Inferior parietal cortex (tissue), 1 donor: ENCODE results near the gene POLG2.

Experiments used
- DNase-seq: peaks from one replicate; pipeline ENCODE4 v3.0.0-alpha.2; 2016; ENCODE audit errors: extremely low spot score

Gene POLG2

GRCh38 chr17:64496786-64497564 lies at the start of gene POLG2:
Gene POLG2 (minus strand): TSS chr17:64497054. CDS start chr17:64496968, 86 bp downstream.
- DNase-seq = peak; percentile 96

DNA sequence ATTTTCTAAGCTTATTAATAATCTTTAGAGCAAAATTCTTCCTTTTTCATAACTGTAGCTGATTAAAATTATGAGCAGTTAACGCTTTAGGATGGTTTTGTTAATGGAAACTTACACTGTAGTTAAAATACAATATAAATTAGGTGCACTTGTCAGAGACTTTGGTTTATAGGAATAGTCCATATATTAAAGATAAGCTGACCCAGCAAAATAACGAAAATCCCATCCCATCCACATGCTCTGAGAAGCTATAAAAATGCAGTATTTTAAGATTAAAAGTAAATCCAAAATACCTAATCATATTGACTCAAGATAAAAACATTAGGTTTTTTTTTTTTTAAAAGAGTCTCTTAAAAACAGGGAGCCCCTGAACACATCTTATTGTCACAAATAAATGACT lies 47.9 kb upstream of the POLG2 start:
- no peak for DNase-seq

DNA sequence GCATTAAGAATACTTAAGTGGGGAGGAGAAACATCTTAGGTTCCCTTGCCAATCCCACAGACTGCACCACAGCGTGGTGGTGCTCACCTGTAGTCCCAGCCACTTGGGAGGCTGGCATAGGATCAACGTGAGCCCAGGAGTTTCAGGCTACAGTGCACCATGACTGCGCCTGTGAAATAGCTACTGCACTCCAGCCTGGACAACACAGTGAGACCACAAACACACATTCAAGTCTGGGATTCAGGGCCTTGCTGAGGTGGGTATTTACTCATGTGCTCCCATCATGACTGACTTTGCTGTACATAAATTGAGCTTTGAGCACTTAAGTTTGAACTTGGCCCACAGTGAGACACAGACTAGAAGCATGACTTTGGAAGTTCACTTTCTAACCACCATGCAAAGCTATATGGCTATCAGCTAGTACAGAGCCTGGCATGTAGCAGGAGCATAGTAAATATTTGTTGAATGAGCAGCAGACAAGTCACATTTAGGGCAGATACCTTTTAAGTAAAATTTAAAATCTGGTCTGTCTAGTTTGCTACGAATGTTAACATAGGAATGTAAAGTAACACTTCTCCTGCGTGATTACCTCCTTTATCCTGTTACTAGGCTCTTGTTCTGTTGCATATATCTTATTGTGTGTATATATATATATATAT lies 43.4 kb upstream of the POLG2 start:
- DNase-seq = no peak

DNA sequence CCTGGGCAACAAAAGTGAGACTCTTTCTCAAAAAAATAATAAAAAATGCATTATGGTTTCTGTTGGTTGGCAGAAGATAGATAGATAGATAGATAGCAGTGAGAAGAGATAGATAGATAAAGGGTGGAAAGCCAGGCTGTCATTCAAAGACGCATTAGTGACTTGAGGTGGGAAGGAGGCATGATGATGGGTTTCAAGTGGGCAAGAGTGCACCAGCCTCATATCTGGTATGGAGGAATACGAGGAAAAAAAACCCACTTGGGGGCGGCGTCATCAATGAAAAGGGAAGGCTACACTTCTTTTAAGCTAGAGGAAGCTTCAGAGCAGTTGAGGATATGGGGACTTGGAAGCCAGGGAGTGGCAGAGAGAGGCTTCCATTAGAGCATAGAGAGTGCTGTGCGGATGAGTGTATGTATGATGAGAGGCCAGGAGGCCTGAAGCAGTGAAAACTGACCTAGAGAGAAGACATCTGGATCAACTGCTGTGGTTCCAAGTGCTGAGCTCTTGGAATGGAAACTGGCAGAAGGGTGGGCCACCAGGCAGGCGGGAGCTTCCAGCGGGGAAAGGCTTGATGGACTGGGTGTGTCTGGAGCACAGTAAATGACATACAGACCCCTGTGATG lies 41.8 kb upstream of the POLG2 start:
- DNase-seq = no peak

DNA sequence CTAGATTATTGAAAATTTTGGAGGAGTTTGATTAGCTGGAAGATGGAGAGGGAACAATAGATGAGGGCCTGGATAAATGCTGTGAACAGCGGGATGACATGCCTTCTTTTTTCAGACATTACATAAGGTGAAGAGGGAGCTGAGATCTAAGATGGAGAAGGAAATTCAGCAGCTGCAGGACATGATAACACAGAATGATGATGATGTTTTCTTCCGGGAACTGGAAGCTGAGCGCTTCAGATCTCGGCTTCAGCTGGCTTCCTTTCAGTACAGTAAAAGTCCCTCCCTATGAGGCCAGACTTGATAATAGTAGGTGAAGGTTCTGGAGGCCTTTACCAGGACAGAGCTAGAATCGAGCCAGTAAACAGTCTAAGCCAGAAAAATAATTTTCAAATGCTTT lies 40.6 kb upstream of the POLG2 start:
- DNase-seq = no peak

DNA sequence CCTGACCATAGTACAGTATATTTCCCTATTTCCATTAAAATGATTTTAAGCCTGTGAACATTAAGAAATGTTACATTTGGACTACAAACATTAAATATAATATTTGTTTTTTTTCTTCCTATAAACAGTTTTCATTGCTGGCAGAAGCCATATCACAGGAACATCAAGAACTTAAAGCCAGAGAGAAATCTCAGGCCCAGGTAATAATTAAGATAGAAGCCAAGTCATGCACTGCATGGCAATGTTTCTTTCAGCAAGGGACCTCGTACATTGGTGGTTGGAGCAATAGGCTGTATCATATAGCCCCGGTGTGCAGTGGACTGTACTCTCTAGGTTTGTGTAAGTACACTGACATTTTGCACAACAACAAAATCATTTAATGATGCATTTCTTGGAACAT lies 40.1 kb upstream of the POLG2 start:
- DNase-seq = no peak

DNA sequence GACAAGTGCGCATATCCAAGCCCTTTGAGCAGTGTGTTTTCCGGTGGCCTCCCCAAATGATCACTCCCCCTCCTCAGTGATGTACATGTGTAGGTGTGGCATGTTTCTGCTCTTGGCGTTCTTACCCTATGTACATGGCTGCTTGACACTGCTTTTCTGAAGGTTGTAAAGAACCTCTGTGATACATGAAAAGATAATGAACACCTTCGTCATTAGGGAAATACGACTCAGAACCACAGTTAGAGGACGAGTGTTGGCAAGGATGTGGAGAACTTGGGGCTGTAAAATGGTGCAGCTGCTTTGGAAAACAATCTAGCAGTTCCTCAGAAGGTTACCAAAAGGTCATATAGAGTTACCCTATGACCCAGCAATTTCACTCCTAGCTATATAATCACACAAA lies 38.5 kb upstream of the POLG2 start:
- no peak for DNase-seq

DNA sequence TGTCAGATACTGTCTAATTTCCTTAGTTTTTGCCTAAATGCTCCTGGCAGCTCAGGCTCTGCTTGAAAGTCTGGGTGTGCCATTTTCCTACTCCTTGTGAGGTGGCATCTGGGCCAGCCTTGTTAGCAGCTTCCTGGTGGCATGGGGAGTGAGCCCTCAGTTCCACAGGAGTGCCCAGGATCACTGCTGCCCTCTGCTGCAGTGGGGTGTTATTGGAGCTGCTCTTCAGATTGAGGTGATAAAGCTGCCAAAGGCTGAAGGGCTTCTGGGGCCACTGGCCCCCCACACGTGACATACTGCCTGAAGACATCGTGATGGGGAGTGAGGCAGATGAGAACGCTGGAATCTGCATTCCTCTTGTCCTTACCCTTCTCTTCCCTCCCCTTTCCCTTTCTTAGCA lies 37.3 kb upstream of the POLG2 start:
- no peak for DNase-seq

- no peak for DNase-seq
These were observed 36.9 kb upstream of the POLG2 start for GRCh38 chr17:64533784-64534183.

- no peak for DNase-seq
These were observed 35.6 kb upstream of the POLG2 start for GRCh38 chr17:64532409-64532808.

- no peak for DNase-seq
These were observed 35.1 kb upstream of the POLG2 start for GRCh38 chr17:64531955-64532371.

- DNase-seq = no peak
These were observed 32.4 kb upstream of the POLG2 start for GRCh38 chr17:64529221-64529620.

DNA sequence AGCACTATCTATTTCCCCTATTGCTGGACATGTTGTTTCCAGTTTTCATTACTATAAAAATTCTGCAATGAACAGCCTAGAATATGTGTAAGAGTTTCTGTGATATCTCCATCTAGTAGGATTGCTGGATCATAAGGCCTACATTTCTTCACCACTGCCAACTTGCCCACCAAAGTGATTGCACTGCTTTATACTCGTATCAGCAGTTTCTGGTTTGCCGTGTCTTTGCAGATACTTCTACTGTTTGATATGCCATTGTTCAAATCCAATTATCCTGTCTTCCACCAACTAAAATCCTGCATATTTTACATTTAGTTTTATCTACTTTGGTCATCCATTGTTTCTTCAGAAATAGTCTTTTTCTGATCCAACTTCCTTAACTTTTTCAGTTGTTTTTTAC lies 31.1 kb upstream of the POLG2 start:
- DNase-seq = no peak

DNA sequence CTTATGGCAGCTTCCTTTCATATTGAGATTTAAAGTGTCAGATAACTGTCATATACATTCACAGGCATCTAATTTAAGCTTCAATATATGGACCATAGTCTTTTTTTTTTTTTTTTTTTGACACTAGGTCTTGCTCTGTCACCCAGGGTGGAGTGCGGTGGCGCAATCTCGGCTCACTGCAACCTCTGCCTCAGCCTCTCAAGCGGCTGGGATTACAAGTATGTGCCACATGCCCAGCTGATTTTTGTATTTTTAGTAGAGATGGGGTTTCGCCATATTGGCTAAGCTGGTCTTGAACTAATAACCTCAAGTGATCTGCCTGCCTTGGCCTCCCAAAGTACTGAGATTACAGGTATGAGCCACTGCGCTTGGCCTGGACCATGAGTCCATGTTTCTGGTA lies 23.5 kb upstream of the POLG2 start:
- no peak for DNase-seq

GRCh38 chr17:64519601-64520000 lies 22.7 kb upstream of the POLG2 start:
- no peak for DNase-seq

DNA sequence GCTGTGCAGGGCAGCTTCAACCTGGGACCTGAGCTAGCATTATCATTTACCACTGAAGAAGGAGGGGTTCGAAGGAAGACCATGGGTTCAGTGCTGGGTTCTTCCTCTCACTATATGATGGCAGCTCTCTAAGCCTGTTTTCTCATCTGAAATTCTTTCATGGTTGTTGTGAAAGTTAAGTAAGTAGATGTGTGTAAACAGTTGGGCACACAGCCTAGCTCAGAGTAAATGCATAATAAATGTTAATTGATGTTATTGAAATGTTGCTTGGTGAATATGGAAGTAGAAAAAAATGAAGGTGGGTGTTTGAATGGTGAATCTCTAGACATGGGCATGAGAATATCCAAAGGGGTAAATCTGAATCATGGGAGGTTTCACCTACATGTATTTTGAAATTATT lies 19.0 kb upstream of the POLG2 start:
- no peak for DNase-seq

GRCh38 chr17:64515419-64515818 lies 18.6 kb upstream of the POLG2 start:
- no peak for DNase-seq

- no peak for DNase-seq
These were observed 12.3 kb upstream of the POLG2 start for GRCh38 chr17:64509179-64509578.

DNA sequence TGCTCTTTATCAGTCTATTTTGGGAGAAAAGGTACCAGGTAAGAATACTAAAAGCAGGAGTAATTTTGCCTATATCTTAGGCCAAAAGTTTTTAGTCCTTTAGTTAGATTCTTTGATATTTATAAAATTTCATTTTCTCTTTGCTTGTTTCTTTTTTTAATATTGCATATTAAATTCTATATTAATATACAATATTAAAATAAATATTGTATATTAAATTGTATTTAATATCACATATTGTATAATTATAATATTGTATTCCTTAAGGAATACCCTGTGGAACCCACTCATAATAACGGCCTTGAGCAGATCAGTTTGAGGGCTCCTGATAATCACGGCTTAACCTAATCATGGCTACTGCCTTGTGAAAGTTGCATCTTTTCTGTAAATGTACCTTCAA lies 11.8 kb upstream of the POLG2 start:
- no peak for DNase-seq

- peak; percentile 72 for DNase-seq
These were observed 10.5 kb upstream of the POLG2 start for GRCh38 chr17:64507413-64507782.

DNA sequence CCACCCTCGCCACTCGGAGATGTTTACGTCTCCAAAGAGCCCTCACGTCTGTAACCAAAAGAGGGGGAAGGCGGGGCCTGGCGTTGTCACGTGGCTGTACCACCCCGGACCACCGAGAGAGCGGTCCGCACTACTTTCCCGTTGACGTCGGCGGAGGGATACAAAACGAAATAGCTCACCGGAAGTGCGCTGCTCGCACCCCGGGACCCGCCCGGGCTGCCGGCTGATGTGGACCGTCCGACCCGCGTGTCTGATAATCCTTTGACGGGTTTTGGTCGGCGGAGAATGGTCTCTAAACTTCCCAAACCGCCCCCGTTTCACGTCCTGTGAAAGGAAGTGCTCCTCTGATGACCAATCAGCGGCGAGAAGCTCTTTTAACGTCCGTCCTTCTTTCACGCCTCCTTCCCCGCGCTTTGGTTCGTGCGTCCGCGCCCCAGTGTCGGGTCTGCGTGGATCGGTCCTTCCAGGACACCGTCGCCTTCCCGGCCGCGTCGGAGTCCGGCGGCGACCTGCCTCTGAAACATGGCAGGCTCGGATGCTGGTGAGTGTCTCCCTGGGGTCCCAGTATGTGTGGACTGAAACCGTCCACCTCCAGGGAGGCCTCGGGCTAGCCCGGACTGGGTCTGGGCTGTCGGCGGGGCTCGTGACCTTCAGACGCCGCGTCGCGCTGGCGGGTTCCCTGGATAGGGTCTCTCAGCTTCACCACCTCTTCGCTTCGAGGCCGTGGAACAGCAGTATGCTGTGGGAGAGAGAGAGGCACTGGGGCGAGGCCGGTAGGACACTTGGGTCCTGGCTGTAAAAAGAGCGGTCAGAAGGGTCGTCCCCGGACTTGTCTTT lies 9.9 kb upstream of the POLG2 start, which contains the start of gene CEP95:
TSS of gene CEP95 (plus strand) at position 402 of the 837 bp plus-strand sequence. CDS start at position 523, 121 bp downstream.
- peak; percentile 93 for DNase-seq

DNA sequence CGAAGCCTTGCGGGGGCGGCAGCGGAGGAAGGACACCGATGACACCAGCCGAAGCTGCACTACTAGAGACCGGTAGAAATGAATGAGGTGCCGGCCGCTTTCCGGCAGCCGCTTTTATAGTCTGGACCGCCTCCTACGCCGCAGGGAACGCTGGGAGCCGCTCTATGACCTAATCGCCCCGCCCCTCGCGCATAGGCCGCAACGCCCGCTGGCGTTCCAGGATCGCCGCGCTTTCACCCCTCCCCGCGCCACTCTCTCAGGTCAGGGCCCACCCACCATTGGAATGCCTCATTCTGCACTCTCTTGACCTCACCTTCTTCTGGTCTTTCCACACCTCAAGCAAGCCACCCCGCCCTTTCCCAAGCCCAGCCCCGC lies 9.3 kb upstream of the POLG2 start, which contains the start of gene DDX5:
TSS of gene DDX5 (minus strand) at position 89 of the 375 bp plus-strand sequence. CDS start 170 bp downstream, outside the sequence.
- DNase-seq = peak; percentile 95
